Stromal cell of bone marrow (primary cell): ENCODE results near the gene FGF1.

Experiments
- DNase-seq: peaks from one replicate; pipeline ENCODE4 v3.0.0-alpha.2; 2012; ENCODE audit warnings: low read depth

The FGF1 gene

DNA sequence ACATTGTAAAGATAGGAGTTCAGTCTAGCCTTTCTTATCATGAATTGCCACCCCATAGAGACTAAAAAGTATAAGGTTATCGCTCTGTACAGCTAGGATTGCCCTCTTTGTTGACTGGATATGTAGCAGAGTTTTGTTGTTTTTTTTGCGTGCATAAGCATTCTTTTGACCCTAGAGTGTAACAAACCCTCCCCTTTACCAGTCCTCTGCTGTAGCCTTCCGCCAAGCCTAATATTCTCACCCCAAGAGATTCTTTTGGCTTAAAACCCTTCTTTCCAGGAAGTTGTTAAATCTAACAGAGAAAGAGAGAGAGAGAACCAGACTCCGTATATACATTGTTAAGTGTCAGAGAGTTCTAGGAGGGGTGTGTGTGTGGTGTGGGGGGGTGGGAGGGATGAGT, 113.9 kb downstream of the FGF1 start:
- no peak for DNase-seq

DNA sequence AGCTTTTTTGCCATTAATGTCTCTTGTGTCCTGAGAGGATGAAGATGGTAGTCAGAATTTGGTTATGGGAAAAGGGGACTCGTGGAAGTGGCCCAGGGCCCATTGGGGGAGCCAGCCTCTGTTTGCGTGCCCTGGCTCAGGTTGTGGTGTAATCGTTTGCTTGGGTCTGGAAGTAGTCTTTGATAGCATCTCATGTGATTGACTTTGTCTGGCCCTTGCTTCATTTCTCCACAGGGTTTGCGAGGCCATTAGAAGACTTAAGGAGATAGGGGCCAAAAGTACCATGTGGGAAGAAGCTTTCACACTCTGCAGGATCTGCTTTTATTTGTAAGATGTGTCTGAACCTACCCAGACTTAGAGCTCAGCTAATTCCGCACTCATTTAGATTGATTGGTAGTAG, 114.5 kb downstream of the FGF1 start:
- DNase-seq, result no peak

DNA sequence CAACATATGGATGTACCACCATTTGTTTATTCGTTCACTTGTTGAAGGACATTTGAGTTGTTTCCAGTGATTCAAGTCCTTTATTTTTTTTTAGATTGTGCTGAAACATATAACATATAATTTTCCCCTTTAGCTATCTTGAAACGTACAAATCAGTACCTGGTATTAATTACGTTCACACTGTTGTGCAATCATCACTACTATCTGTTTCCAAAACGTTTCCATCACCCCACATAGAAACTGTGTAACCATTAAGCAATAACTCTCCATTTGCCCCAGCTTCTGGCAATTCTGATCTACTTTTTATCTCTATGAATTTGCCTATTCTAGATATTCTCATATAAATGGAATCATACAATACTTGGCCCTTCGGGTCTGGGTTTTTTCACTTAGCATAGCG, 116.0 kb downstream of the FGF1 start:
- no peak for DNase-seq

DNA sequence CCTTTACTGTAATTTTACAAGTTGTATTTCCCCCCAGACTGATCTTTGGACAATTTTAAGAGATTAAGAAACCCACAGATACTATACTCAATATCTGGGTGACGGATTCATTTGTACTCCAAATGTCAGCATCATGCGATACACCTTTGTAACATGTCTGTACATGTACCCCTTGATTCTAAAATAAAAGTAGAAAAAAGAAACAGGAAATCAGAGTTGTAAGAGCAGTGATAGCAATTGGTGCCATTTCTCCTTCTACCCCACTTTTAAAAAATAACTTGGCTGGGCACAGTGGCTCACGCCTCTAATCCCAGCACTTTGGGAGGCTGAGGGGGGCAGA, 116.9 kb downstream of the FGF1 start:
- DNase-seq, result no peak

DNA sequence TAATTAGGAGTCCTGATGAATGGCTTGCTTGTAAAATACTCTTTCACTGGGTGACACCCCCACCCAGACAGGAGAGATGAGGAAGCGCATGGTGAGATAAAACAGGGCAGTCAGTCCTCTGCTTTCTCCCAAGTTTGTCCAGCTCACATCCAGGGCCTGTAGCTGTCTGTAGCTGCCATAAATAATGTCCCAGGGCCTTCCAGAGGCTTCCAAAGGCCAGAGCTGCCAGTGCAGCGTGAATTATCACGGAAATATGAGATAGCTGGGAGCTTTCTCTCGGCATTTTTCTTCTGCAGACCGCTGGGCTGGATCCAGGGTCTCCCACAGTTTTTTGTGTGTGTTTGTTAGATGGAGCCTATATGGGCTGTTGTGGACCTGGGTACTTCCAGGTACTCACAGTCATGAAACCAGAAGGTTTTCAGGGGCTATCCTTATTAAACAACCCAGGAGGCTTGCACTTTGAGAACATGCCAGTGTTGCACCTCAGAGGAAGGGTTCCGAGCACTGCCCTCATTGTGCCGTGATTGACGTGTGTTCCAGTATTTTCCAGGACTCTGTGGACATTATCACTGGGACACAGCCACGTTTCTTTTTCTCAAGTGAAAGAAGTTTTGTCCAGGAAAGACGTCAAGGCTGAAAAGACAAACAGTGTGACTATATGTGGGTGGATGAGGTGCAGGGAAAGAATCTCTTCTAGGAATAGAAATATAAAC, 117.5 kb downstream of the FGF1 start:
- peak; percentile 71 for DNase-seq

DNA sequence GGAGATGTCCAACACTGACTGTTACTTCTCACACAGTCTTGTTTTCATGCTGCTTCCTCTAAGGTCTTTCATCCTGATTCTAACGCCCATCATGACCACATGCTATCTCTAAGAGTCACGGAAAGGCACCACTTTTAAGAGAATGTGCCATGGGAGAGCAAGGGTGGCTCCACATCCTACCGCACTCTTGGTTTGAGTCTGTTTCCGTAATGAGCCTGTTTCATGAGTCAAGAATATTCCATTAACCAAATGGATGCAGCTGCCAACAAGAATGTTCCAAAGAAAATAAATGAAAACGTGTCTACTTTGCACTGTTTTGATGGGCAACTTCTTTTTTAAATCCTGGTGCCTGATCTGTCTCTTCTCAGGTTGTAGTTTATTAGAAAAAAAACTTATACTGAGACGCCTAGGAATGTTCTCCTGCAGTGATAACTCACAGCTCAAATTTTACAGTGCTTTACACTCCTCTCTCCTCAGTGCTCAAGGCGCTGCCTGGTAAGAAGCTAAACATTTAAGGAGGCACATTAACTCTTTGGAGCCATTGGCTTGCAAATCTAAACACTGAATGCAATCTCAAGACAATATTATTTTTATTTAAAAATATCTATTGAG, 124.3 kb downstream of the FGF1 start:
- peak; percentile 78 for DNase-seq

DNA sequence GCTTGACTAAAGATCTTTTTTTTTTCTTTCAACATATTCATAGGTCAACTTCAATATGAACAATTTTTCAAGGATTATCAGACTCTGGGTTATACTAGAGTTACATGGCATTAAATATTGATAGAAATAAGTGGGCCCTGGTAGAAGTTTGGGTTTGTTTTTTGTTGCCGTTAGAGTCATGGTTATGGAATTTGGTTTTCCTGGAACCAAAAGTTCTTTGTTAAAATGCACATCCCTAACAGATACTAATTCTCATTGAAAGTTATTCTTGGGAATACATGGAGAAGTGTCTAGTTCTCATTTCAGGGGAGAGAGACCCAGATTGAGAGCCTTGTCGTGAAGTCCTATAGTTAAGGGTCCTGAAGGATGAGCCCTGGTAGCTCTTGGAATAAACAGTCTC, 124.9 kb downstream of the FGF1 start:
- DNase-seq, result no peak

DNA sequence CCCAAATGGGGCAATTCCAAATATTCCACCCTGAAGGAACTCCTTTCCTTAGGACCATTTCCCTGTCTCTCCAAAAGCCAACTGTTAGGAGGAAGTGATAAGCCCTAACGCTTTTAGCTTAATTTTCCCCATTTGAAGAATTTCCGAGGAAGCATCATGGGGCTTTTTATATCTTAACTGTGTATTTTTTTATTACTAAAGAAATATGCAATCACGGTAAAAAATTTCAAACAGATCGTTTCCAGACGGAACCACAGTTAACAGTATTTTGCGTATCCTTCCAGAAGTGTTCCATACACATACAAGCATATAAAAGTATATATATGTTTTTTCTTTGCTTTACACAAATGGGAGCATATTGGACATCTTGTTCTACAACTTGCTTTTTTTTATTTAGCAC, 133.8 kb downstream of the FGF1 start:
- DNase-seq, result no peak

DNA sequence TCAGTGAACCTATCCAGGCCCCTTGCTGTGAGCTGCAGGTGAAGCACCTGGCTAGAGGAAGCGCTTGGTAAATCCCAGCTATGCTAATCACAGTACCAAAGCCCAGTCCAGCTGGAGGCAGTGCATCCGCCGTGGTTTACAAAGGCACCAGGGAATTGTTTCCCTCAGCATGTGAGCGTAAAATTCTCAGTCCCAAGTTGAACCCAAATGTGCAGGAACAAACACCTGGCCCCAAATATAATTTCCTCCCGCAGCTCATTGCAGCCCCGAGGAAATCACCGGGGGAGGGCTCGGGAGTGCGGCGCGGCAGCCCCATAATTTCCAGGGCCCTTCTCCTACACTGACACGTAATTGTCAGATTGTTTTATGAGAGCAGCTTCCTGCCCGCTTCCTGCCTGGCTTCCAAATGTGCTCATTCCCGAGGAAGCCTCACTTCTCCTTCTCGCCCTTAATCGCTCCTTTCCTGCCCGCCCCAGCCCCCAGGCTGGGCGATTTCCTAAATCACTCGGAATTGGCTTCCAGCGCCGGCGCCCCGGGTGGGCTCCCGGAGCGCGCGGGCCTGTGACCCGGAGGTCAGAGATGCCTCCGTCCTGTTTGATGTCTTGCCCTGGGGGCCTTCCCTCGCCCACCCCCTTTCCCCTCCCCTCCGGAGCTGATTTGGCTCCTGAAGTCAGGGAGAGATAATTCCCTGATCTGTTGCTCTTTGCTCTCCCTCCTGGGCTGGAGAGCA, 134.4 kb downstream of the FGF1 start:
- DNase-seq, result no peak

DNA sequence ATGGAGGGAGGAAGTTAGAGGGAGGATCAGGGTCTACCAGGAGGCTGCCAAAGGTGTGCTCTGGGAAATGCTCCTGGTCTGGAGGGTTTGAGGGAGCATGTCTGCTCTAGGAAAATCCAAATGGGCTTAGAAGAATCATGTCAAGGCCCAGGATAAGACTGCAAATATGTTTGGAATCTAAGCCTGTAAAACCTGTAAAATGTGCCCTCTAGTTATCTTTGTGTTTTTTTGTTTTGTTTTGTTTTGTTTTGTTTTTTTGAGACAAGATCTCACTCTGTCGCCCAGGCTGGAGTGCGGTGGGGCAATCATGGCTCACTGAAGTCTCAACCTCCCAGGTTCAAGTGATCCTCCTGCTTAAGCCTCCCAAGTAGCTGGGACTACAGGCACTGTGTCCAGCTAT, 135.4 kb downstream of the FGF1 start:
- DNase-seq, result no peak

DNA sequence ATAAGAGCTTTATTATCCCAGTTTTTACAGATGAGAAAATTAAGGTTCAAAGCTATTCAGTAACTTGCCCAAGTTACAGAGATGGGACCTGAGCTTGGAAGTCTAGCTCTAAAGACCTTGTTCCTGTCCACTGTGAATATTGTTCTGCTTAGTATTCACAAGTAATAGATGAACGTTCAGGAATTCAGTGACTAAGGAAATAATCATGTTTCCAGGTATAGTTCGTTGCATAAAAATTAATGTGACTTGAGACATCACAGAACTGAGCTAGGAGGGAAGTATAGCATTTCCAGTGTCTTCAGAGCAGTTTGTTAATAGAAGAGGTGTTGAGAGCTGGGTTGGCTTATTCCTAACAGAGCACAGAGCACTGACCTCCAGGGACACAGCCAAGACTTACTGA, 136.1 kb downstream of the FGF1 start:
- DNase-seq, result no peak

DNA sequence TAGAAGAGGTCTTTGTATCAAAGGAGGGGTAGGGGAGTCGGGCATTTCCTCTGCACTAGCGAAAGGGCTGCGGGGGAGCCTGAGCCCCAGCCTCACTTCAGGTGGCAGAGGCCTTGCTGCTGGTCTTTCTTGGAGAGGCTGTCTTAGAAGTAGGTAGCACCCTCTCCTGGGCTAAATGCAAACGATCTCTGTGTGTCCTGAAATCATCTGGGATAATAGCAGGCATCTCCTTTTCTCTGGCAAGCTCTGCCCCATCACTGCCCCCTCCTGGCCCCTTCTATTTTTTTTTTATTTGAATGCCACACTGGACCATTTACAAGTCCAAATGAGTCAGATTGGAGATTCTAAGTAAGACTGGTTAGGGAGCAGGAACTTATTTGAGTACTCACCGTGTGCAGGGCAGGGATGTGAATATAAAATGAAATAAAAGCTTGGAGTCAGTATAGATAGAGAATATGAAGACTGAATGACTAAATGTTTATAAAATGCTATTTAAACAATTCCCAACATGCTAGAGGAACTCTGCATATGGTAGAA, 137.1 kb downstream of the FGF1 start:
- DNase-seq, result peak; percentile 91

DNA sequence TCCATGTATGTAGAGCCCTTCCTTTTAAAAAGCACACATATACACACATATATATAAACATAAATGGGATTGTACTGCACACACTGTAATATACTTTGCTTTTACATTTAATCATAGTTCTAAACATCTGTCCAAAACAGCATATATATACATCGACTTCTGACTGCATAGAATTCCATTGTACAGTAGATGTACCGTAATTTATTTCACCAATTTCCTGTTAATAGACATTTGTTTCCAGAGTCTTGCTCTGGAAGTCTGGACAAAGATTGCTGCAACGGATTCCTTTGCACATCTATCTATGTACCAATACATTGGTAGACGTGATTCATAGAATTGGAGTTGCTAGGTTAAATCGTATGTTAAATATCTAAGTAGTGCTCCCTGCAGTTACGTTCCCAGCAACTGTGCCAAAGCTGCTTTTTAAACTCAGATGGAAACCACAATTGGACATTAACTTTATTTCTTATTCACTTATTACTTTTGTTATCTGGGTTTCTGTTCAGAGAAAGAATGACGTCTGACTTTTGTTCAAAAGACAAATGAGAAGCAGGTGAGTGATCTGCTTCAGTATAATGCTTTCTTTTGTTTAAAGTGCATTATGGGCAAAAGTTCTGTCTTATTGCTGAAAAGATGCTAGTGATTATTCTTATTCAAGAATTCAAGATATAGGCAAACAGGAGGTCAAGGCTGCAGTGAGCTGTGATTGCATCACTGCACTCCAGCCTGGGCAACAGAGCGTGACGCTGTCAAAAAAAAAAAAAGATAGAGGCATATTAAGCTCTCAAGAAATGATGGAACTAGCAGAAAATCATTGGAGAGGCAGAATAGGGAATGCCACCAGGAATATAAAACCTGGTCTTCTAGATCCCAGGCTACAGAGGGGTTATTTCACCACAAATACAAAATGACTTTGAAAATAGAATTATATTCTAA, 138.2 kb downstream of the FGF1 start:
- DNase-seq, result no peak

DNA sequence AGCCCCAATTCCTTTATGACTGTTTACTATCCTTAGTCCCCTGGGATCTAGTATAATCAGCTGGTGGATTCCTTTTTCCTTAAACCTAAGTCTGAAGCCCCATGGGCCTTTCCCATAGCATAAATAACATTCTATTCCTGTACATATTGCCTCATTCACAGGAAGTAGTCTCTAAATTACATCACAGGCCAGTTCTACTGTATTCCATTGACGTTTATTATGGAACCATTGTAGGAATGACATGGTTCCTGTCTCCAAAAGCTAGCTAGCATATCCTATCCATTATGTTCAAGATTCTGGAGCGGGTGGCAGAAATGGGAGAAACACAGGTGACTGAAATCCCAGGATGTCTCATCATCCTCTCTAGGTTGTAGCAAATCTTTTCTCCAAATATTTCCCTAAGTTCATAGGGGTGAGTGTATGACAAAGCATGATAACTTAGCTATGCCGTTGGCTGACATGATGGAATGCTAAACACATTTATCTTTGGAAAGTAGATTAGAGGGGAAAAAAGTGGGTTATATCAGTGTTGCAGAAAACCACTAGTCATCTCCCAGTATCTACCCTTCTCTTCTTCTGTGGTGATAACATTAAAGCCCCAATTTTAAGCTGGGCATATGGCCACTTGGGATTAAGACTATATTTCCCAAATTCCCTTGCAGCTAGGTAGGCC, 140.1 kb downstream of the FGF1 start:
- no peak for DNase-seq

DNA sequence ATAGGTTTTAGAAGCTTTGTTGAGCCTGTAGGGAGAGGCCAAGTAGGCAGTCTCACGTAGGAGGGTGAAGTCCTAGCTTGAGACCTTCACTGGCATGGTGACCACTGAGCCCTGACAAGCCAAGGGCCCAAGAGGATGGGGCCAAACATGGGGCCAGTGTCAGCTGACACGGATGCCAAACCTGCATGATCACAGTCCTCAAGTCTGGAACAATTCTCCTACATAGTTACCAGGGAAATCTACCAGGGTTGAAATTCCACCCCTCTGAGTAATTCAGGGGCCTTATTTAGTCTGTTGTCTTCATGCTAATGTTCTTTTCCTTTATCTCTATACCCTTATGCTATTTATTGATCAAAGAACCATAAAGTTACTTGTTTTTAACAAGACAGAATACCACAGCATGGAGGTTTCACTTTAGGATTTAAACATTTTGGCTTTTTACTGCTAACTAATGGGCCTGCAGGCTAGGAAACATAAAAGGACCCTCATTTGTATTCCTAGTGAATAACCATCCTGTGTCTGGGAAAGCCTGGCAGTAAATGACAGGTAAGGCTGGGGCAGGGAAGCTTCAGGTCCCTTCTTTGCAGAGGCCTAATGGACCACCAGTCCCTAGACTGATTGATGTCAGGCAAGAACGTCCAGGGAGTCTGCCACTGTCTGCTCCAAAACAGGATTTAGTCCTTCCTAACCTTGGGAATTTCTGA, 140.8 kb downstream of the FGF1 start:
- DNase-seq, result no peak

DNA sequence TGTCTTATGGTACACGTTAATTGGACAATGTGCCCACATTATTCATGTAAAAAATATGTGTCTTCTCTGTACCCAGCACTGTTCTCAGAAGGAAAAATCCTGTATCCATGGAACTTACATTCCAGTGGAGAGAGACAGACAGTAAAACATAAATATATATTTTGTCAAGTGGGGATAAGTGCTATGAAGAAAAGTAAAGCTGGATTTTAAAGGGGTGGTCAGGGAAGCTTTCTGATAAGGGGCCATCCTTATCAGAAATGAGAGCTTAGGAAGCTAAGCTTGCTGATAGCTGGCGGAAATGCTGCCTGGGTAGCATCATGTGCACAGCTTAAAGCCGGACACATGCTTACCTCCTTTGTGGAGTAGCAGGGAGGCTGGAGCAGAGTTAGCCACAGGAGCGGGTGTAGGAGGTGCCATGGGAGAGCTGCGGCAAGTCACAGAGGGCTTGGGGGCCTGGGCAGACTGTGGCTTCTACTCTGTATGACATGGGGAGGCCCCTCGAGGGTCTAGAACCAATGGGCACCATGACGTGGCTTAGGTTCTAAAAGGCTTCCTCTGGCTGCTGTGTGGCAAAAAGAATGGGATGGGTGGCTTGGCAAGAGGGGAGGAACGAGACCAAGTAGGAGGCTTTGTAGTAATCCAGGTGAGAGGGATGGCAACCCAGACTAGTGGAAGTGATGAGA, 141.7 kb downstream of the FGF1 start:
- DNase-seq, result no peak

DNA sequence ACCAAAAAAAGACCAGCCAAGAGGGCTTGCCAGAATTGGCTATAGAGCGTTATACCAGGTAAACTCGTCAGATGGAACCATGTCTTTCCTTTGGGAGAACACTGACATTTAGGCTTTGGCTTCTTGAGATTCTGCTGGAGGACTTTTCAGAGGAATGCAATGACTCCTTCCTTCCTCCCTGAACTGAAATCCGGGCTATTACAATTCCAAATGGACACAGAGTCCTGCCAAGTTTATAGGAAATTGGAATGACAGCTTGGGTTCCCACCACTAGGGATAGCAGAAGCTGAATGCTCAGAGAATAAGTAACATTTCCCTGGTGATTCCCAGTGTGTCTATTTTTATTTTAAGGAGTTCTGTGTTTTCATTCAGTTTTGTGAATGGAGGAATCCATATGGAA, 143.0 kb downstream of the FGF1 start:
- peak; percentile 65 for DNase-seq
